DOHH2 (cell line): ENCODE results near the gene PCSK5.

Experiments
- H3F3A ChIP-seq: fragments of 200-600 bp; sonication (generic), shearing (Covaris generic); 2 replicates; pipeline ENCODE4 v1.6.0; 2016; ENCODE audit warnings: antibody characterized with exemption, mild to moderate bottlenecking; ENCODE audit not compliant: control insufficient read depth, insufficient read depth
- H3K27ac ChIP-seq: fragments of 200-600 bp; sonication (generic); 2 replicates; pipeline ENCODE4 v1.5.1; 2014; ENCODE audit warnings: low read depth, mild to moderate bottlenecking, low read length, moderate library complexity
- H3K27me3 ChIP-seq: fragments of 200-600 bp; sonication (generic); 2 replicates; pipeline ENCODE4 v1.6.1; 2014; ENCODE audit warnings: mild to moderate bottlenecking, low read length, mixed read lengths; ENCODE audit not compliant: control insufficient read depth
- H3K36me3 ChIP-seq: fragments of 200-600 bp; sonication (generic); 2 replicates; pipeline ENCODE4 v1.6.1; 2014; ENCODE audit warnings: mild to moderate bottlenecking, low read length, moderate library complexity, mixed read lengths; ENCODE audit not compliant: control insufficient read depth
- H3K4me1 ChIP-seq: fragments of 200-600 bp; sonication (generic); 2 replicates; pipeline ENCODE4 v1.6.1; 2014; ENCODE audit warnings: mild to moderate bottlenecking, low read length, mixed read lengths; ENCODE audit not compliant: control insufficient read depth
- H3K4me2 ChIP-seq: fragments of 200-600 bp; sonication (generic); 2 replicates; pipeline ENCODE4 v1.6.0; 2014; ENCODE audit warnings: mild to moderate bottlenecking, low read length, moderate library complexity
- H3K4me3 ChIP-seq: fragments of 200-600 bp; sonication (generic); 2 replicates; pipeline ENCODE4 v1.5.1; 2014; ENCODE audit warnings: mild to moderate bottlenecking, low read length, mixed read lengths
- H3K79me2 ChIP-seq: fragments of 200-600 bp; sonication (generic); 2 replicates; pipeline ENCODE4 v1.6.1; 2014; ENCODE audit warnings: mild to moderate bottlenecking, low read length, mixed read lengths; ENCODE audit not compliant: control insufficient read depth
- H3K9me2 ChIP-seq: fragments of 200-600 bp; sonication (generic); replicated peaks from 2 replicates; pipeline ENCODE4 v1.6.1; 2014; ENCODE audit warnings: mild to moderate bottlenecking, low read length, mixed read lengths; ENCODE audit not compliant: control insufficient read depth
- H3K9me3 ChIP-seq: fragments of 200-600 bp; sonication (generic); 2 replicates; pipeline ENCODE4 v1.6.1; 2014; ENCODE audit warnings: antibody characterized with exemption, low read length, mixed read lengths; ENCODE audit not compliant: control insufficient read depth, insufficient read depth
- H4K20me1 ChIP-seq: fragments of 200-600 bp; sonication (generic); 2 replicates; pipeline ENCODE4 v1.6.0; 2014; ENCODE audit warnings: low read depth, mild to moderate bottlenecking, antibody characterized with exemption, low read length, moderate library complexity; ENCODE audit not compliant: control insufficient read depth, insufficient read depth
- EZH2phosphoT487 ChIP-seq: fragments of 200-600 bp; sonication (generic); IDR thresholded peaks from 2 replicates; pipeline ENCODE4 v1.6.1; 2017; ENCODE audit warnings: borderline replicate concordance, mild to moderate bottlenecking, antibody characterized with exemption, low read length, moderate library complexity, mixed read lengths
- TF ChIP-seq, protein P1 (sequence below): fragments of 200-600 bp; sonication (generic); IDR thresholded peaks from one replicate; pipeline ENCODE4 v1.5.1; 2014; ENCODE audit warnings: antibody characterized with exemption, mild to moderate bottlenecking, low read depth, low read length; ENCODE audit not compliant: poor library complexity, severe bottlenecking

Gene PCSK5

GRCh38 chr9:76022317-76022716 lies 131.8 kb downstream of the PCSK5 start:
- Histone ChIP-seq H3K36me3 (no peaks in the 10 kb centered on the region), H3K79me2 (no peaks in the 10 kb centered on the region), H3K4me1 (no peaks in the 10 kb centered on the region), H3K27me3 (no peaks in the 10 kb centered on the region), H3K4me2 (no peak overlapping the region), H3F3A (no peaks in the 10 kb centered on the region), H3K27ac (no peak overlapping the region), H4K20me1 (no peaks in the 10 kb centered on the region), H3K9me2 (no peaks in the 10 kb centered on the region), H3K4me3 (no peak overlapping the region), H3K9me3 (no peaks in the 10 kb centered on the region)
- TF ChIP-seq, protein P1, sequence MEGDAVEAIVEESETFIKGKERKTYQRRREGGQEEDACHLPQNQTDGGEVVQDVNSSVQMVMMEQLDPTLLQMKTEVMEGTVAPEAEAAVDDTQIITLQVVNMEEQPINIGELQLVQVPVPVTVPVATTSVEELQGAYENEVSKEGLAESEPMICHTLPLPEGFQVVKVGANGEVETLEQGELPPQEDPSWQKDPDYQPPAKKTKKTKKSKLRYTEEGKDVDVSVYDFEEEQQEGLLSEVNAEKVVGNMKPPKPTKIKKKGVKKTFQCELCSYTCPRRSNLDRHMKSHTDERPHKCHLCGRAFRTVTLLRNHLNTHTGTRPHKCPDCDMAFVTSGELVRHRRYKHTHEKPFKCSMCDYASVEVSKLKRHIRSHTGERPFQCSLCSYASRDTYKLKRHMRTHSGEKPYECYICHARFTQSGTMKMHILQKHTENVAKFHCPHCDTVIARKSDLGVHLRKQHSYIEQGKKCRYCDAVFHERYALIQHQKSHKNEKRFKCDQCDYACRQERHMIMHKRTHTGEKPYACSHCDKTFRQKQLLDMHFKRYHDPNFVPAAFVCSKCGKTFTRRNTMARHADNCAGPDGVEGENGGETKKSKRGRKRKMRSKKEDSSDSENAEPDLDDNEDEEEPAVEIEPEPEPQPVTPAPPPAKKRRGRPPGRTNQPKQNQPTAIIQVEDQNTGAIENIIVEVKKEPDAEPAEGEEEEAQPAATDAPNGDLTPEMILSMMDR = no peak
- no peak for TF ChIP-seq EZH2phosphoT487

GRCh38 chr9:76023715-76024195 lies 133.3 kb downstream of the PCSK5 start:
- Histone ChIP-seq H3K79me2 (no peaks in the 10 kb centered on the region), H4K20me1 (no peaks in the 10 kb centered on the region), H3K4me2 (no peak overlapping the region), H3K27ac (no peak overlapping the region), H3K9me2 (no peaks in the 10 kb centered on the region), H3K4me1 (no peaks in the 10 kb centered on the region), H3K4me3 (no peak overlapping the region), H3K27me3 (no peaks in the 10 kb centered on the region), H3K9me3 (no peaks in the 10 kb centered on the region), H3F3A (no peaks in the 10 kb centered on the region), H3K36me3 (no peaks in the 10 kb centered on the region)
- TF ChIP-seq EZH2phosphoT487 = no peak
- TF ChIP-seq, protein P1 = no peak

DNA sequence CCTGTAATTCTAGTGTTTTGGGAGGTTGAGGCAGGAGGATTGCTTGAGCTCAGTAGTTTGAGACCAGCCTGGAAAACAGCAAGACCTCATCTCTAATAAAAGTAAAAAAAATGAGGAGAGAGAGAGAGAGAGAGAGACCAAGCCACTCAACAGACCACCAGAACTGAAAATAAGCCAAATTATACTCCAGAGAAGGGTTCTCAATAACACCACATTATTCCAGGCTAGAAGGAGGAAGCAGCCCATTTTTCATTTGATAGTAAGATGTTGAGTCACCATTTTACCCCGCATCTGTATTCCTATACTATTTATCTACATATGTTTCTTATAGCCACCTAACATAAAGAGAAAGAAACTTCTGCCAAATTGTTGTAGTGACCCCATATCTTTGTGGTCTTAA lies 134.8 kb downstream of the PCSK5 start:
- H3K9me2 ChIP-seq = no peaks in the 10 kb centered on the region
- H3F3A ChIP-seq = no peaks in the 10 kb centered on the region
- H3K79me2 ChIP-seq = no peaks in the 10 kb centered on the region
- no peaks in the 10 kb centered on the region for H3K9me3 ChIP-seq
- H3K4me3 ChIP-seq = no peak overlapping the region
- H4K20me1 ChIP-seq = no peaks in the 10 kb centered on the region
- no peaks in the 10 kb centered on the region for H3K36me3 ChIP-seq
- no peaks in the 10 kb centered on the region for H3K4me1 ChIP-seq
- no peak overlapping the region for H3K4me2 ChIP-seq
- no peak overlapping the region for H3K27ac ChIP-seq
- H3K27me3 ChIP-seq = no peaks in the 10 kb centered on the region
- no peak for TF ChIP-seq EZH2phosphoT487
- TF ChIP-seq, protein P1 = no peak
